C4-2B (cell line): ENCODE results near the gene KLK13.

Experiments used
- CTCF ChIP-seq: fragments of 450-650 bp; conservative IDR thresholded peaks from 2 replicates; pipeline ENCODE4 v1.5.1; 2017; ENCODE audit warnings: mild to moderate bottlenecking
- ZFX ChIP-seq: fragments of 450-650 bp; IDR thresholded peaks from 2 replicates; pipeline ENCODE4 v1.6.1; 2017

- TF ChIP-seq CTCF (no peak), ZFX (no peak)
These were observed 49.1 kb downstream of the KLK13 start for GRCh38 chr19:51015691-51016267.
